GM12801 (cell line): ENCODE data around the gene EYA4.

Source experiments
- TF ChIP-seq, protein P1 (sequence below): IDR thresholded peaks from one replicate; pipeline ENCODE4 v1.5.1; 2011; ENCODE audit warnings: control low read depth; ENCODE audit not compliant: insufficient read length; ENCODE audit errors: extremely low read depth

Gene EYA4

GRCh38 chr6:133551847-133552341 is 310.7 kb downstream of the EYA4 start:
- TF ChIP-seq, protein P1, sequence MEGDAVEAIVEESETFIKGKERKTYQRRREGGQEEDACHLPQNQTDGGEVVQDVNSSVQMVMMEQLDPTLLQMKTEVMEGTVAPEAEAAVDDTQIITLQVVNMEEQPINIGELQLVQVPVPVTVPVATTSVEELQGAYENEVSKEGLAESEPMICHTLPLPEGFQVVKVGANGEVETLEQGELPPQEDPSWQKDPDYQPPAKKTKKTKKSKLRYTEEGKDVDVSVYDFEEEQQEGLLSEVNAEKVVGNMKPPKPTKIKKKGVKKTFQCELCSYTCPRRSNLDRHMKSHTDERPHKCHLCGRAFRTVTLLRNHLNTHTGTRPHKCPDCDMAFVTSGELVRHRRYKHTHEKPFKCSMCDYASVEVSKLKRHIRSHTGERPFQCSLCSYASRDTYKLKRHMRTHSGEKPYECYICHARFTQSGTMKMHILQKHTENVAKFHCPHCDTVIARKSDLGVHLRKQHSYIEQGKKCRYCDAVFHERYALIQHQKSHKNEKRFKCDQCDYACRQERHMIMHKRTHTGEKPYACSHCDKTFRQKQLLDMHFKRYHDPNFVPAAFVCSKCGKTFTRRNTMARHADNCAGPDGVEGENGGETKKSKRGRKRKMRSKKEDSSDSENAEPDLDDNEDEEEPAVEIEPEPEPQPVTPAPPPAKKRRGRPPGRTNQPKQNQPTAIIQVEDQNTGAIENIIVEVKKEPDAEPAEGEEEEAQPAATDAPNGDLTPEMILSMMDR, result no peak

DNA sequence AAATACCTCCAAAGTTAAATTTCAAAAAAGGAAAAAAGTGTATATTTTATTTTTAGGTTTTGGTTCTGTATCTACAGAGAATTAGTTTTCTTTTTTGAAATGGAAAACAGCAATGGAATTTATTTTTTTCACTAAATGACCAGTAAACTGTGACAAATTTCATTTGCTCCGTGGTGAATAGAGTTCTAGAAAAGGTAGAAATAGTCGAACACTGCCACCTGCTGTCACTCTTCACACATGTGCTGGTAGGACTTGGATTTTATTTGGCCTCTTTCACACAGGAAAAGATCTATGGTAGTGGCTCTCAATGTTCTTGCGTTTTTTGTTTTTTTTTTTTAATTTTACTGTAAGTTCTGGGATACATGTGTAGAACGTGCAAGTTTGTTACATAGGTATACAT is 312.5 kb downstream of the EYA4 start:
- TF ChIP-seq, protein P1, result no peak

GRCh38 chr6:133555685-133556084 is 314.5 kb downstream of the EYA4 start:
- TF ChIP-seq, protein P1, result no peak

- TF ChIP-seq, protein P1, result no peak
Measured at GRCh38 chr6:133559926-133560325, 318.8 kb downstream of the EYA4 start.

DNA sequence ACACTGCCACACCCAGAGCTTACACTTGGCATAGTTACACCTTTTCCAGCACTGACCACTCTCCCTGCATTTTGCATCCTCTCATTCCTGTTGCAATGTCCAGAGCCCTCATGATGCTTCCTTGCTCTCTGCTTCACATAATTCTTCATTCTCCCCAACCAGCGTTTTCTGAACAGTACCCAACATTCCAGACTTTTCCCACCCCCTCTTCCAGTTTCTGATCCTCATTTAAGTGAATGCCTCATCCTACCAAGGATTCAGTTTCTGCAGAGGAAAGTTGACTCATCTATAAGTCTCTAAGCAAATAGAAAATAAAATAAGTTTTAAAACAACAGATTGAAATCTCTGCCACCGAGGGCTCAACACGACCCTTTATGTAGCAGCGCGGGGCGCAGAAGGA is 326.5 kb downstream of the EYA4 start:
- TF ChIP-seq, protein P1, result no peak

DNA sequence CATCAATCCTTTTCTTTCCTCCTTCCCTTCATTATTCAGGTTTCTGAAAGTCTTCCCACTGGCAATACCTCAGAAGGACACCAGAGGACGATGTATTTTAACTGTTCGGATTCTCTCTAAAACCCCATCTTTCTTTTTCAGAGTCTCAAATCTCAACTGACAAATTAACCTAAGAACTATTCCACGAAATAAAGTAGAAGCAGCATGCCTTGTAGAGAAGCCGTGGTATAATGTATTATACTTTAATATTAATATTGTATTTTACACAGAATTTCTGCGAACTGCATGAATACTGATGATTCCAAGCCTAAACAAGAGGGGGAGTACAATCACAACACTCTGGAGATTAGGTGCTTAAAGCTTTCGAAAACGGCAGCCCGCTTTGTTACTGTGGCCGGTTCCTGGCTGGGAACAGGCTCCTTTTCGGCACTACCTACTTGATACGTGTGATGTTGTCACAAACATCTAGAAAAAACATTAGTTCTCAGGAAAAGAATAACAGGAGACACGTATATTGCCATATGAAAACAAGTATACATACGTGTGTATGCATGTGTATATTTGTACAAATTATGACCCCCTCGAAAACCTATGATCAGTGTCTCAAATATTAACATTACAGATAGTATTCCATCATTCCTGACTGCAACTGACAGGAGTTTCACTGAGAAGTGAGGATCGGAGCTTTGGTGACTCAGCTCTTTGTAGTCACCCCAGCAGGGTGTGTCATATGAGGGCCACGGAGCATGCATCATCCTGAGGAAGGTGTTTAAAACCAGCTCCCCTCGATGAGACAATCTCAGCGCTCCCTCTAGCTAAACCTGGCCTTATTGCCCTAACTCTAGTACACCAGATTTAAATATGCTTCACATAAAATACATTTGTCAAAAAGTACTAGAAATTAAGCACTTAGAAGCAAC is 328.1 kb downstream of the EYA4 start:
- TF ChIP-seq, protein P1, result no peak

GRCh38 chr6:133571681-133572080 is 330.5 kb downstream of the EYA4 start:
- TF ChIP-seq, protein P1, result no peak
